Esophagus squamous epithelium (tissue), 4 donors: ENCODE data around the gene C1orf56.

ENCODE experiments used
- CTCF ChIP-seq, 6 experiments: fragments of 450-650 bp in 4 of 6; fragments of 200-600 bp in 2 of 6; sonication (generic) in 2 of 6; IDR thresholded peaks; one replicate each; pipeline ENCODE4 v1.5.1; 2016 to 2019; ENCODE audit warnings: antibody characterized with exemption in 6 of 6, mild to moderate bottlenecking in 4 of 6, moderate library complexity in 4 of 6
- POLR2A ChIP-seq, 4 donors: fragments of 450-650 bp; IDR thresholded peaks; one replicate each; pipeline ENCODE4 v1.6.1; 2017; ENCODE audit warnings: antibody characterized with exemption in 4 of 4, mild to moderate bottlenecking in 4 of 4, moderate library complexity in 3 of 4

- TF ChIP-seq CTCF (IDR thresholded peaks at IDR 0.05) (peak in 4 of 6 experiments; percentile 10 to 43 (median 40)), POLR2A (IDR thresholded peaks at IDR 0.05) (peak in 2 of 4 donors; percentile 46 to 71)
Measured at GRCh38 chr1:151008244-151009205, 39.0 kb upstream of the C1orf56 start, which contains the start of gene PRUNE1.
